ENCODE measurements around the gene GPR148.
A peak's percentile ranks its signal among the peaks of the same experiment; 100 is the strongest.
"Not testable (repeated sequence)": the region's sequence is repeated elsewhere in the genome, so short reads cannot be mapped to it uniquely, and the experiment has no call there.

The GPR148 gene, protein sequence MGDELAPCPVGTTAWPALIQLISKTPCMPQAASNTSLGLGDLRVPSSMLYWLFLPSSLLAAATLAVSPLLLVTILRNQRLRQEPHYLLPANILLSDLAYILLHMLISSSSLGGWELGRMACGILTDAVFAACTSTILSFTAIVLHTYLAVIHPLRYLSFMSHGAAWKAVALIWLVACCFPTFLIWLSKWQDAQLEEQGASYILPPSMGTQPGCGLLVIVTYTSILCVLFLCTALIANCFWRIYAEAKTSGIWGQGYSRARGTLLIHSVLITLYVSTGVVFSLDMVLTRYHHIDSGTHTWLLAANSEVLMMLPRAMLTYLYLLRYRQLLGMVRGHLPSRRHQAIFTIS

DNA sequence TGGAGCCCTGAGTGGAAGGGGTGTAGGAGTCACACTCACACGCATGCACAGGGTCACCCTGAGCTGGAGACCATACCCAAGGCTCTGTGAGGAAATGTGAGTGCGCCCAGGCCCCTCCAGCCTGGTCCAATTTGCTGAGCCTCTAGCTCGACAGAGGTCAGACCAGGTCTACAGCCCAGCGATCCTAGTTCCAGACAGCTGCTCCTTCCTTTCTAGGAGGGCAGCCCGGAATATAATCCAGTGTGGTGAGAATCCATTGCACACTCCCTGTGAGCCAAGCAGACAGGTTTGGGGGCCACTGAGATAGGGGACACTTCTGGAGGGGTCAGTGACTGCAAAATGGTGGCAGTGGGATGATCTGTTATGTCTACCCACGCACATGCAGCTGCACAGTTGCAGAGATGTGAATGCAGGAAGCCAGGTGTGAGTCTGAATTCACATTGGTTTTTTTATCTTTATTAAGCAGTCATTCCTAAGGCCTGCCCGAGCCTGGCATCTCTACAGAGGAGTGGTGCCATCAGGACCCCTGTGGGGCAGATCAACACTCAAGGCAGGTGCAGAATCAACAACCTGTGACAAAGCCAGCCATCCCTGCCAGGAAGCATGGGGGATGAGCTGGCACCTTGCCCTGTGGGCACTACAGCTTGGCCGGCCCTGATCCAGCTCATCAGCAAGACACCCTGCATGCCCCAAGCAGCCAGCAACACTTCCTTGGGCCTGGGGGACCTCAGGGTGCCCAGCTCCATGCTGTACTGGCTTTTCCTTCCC is at the start of gene GPR148:
GPR148 (plus strand) TSS at position 522 of the 768 bp plus-strand sequence; CDS start at position 604, 82 bp downstream.
- DNase-seq (ENCODE audit: low read depth in 2 of 2): no peak

DNA sequence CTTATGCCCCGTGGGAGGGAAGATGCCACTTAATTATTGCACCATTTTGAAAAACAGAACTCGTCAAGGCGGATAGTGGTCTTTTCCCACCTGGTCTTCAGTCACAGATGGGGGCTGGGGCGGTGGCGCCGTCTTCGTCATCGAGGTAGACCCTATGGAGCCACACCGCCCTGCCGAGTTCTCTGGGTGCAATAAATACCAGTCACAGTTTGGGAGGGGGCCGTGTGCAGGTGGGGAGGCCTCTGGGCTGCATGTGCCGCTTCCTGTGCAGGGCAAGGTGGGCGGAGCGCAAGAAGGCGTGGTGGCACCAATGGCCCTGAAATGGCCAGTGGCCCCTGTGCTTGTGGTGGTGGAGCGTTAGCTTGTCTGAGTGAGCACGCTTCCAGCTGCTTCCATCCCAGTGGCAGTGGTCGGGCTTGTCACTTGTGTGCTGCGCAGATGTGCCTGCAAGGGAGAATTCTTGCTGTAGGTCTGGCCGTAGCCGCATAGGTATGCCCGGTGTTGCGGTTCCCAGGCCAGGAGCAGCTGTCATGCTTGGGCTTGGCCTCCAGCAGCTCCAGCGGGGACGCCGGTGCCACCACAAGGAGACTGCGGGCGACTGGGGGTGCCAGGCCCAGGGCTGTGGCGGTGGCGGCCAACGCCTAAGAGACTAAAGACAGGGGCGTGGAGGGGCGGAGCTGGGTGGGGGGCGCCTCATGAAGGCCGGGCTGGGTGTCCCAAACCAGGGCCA is 36.7 kb upstream of the GPR148 start:
- DNase-seq (ENCODE audit: low read depth in 2 of 2): not testable (repeated sequence)

DNA sequence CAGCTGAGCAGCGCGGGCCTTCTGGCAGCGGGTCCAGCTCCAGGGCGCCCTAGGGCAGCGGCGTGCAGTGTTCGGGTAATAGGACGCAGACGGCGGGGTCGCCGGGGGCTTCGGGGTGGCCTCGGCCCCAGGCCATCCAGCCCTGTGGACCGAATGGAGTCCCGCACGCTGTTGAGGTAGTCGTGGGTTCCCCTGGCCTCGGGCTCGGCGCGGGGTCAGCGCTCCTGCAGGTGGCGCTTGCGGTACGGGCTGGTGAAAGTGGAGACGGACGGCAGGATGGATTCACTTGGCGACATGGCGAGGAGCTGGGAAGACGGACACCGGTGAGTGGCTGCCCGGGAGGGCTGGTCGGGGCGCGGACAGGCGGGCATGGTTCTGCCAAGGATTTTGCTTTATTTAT is 35.4 kb upstream of the GPR148 start:
- DNase-seq (ENCODE audit: low read depth in 2 of 2): peak in 1 of 2 donors; percentile 0

DNA sequence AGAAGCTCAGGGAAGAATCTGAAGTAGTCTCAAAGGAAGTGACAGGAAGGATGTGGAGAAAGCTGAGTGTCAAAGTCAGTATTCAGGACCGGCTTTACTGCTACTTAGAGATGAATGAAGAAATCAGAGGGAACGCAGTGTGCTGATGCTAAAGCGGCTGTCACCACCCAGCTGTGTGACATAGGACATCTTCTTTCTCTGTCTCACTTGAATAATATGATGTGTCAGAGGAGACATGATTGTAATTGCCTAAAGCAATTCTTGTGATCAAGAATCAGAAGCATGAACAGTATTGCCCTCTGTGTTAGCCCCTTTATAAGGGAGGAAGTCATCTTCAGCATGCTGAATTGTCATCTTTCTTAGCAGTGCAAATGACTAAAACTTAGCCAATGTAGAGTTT is 25.6 kb upstream of the GPR148 start:
- not testable (repeated sequence) for DNase-seq (ENCODE audit: low read depth in 2 of 2)

DNA sequence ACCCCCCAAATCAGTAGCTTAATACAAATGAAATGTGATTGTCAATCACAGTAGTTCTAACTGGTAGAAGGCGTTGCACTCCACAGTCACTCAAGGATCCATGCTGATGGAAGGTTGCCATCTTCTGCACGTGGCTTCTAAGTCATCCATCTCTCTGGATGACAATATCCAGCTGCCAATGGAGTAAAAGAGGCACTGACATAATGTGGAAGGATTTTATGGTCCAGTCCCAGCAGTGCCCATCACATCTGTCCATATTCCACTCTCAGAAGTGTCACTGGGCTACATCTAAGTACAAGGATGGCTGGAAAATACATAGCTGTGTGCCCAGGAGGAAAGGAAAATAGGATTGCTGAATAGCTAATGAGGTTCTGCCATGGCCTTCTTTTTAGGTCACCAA is 14.1 kb upstream of the GPR148 start:
- not testable (repeated sequence) for DNase-seq (ENCODE audit: low read depth in 2 of 2)

DNA sequence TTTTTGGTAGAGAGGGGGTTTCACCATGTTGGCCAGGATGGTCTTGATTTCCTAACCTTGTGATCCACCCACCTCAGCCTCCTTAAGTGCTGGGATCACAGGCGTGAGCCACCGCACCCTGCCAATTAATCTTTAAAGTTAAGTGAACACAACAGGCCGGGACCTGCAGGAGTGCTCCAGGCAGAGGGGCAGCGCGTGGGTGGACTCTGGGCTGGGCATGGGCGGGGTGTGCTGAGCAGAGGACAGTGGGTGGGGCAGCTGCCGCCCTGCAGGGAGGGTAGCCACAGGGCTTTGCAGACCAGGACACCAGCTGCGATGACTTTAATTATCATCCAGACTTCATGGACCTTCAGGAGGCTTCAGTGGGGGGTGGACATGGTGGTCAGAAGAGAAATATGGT is 8.8 kb upstream of the GPR148 start:
- DNase-seq (ENCODE audit: low read depth in 2 of 2): no peak

DNA sequence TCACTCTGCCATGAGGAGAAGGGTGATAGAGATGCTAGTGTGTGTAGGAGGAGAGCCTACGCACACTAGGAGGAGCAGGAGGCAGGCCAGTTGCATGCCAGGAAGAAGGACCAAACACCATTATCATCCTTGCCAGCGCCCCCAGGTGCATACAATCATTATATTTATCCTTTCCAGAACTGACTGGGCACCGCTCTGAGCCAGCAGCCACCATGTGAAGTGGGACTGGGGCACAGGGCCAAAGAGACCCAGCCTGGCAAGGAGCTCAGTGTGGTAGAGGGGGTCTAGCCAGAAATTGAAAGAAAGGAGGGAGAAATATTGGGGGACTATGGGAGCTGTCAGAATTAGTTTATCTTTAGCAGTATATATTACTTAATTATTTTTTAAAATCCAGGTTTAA is 8.3 kb upstream of the GPR148 start:
- no peak for DNase-seq (ENCODE audit: low read depth in 2 of 2)

DNA sequence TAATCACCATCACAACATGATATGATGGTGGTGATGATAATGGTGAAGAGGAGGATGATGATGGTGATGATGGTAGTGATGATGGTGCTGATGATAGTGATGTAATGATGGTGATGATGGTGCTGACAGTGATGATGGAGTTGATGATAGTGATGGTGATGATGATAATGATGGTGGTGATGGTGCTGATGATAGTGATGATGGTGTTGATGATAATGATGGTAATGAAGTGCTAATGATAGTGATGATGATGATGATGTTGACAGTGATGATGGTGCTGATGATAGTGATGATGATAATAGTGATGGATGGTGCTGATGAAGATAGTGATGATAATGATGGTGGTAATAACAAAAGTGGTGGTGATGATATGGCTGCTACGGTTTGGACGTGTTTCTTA is 4.4 kb upstream of the GPR148 start:
- DNase-seq (ENCODE audit: low read depth in 2 of 2): no peak

DNA sequence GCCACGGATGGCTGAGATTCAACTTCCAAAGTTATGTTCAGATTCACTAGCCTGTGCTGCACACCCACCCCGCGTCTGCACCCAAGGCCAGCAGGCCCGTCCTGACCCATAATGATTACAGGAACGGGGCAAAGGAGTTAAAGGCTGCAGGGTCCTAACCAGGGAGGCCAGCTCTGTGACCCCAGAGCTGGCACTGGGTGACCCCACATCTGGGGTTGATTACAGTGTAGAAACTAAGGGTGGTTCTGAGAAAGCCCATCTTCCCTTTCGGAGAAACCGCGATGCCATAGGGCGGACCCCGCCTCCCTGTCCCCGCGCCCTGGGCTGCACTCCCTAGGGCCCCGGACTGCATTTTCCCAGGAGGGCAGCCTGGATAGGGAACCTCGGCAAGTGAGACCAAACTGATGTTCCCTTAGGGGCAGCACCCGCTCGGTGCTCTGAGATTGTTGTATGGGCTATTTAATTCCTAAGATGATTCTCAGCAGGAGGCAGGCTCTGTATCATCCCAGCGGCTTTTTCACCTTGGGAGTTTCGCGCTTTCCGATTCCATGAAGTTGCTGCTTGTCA is 2.2 kb upstream of the GPR148 start:
- DNase-seq (ENCODE audit: low read depth in 2 of 2): no peak

DNA sequence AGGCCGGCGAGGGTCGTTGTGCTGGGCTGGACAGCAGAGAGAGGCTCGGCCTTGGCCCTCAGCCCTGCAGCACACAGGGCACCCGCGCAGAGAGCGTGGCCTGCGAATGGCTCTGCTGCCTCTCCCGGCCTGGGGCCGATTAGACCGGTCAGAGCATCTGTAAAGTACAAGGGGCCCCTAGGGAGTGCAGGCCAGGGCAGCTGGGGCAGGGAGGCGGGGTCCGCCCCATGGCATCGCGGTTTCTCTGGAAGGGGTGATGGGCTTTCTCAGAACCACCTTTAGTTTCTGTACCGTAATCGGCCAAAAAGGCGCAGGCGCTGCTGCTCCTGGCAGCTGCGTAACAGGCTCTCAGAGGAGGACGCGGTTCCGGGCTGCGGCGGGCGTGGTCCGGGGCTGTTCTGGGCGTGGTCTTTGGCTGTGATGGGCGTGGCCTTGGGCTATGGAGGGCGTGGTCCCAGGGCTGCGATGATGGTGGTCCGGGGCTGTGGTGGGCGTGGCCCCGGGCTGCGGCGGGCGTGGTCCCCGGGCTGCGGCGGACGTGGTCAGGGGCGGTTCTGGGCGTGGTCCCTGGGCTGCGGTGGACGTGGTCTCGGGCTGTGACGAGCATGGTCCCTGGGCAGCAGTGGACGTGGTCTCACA is 1.5 kb upstream of the GPR148 start:
- peak; percentile 78 to 85 for DNase-seq (ENCODE audit: low read depth in 2 of 2)

DNA sequence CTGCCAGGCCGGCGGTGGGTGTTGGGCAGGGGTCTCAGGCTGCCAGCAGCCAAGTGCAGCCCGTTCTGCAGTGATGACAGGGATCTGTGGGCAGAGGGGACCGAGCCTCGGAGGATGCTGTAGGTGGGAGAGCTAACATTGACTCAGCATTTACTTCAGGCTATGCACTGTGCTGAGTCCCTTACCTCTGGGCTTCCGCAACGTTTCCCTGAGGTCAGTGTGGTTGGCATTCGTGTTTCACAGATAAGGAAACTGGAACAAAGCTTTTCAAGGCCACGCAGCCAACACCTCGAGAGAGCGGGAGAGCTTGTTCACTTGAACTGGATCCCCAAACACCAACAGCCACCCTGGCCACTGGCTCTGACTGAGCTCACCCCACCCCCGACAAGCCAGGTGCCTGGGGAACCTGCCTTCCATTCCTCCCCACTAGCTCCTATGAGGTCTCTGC is 839 bp upstream of the GPR148 start:
- peak in 1 of 2 donors; percentile 16 for DNase-seq (ENCODE audit: low read depth in 2 of 2)

DNA sequence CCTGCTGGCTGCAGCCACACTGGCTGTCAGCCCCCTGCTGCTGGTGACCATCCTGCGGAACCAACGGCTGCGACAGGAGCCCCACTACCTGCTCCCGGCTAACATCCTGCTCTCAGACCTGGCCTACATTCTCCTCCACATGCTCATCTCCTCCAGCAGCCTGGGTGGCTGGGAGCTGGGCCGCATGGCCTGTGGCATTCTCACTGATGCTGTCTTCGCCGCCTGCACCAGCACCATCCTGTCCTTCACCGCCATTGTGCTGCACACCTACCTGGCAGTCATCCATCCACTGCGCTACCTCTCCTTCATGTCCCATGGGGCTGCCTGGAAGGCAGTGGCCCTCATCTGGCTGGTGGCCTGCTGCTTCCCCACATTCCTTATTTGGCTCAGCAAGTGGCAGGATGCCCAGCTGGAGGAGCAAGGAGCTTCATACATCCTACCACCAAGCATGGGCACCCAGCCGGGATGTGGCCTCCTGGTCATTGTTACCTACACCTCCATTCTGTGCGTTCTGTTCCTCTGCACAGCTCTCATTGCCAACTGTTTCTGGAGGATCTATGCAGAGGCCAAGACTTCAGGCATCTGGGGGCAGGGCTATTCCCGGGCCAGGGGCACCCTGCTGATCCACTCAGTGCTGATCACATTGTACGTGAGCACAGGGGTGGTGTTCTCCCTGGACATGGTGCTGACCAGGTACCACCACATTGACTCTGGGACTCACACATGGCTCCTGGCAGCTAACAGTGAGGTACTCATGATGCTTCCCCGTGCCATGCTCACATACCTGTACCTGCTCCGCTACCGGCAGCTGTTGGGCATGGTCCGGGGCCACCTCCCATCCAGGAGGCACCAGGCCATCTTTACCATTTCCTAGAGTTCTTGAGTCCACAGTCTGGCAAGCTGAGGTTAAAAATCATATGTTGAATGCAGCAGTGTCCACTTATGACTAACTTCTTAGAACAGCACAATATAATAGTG is 741 bp downstream of the GPR148 start:
- DNase-seq (ENCODE audit: low read depth in 2 of 2): no peak

DNA sequence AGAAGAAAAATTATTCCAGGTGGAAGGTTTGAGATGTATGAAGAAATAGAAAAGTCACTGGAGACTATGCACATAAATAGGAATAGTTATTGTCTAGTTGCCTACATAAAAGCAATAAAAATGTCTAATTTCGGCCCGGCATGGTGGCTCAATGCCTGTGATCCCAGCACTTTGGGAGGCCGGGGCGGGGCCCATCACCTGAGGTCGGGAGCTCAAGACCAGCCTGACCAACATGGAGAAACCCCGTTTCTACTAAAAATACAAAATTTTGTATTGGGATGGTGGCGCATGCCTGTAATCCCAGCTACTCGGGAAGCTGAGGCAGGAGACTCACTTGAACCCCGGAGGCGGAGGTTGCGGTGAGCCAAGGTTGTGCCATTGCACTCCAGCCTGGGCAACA is 3.4 kb downstream of the GPR148 start:
- not testable (repeated sequence) for DNase-seq (ENCODE audit: low read depth in 2 of 2)

DNA sequence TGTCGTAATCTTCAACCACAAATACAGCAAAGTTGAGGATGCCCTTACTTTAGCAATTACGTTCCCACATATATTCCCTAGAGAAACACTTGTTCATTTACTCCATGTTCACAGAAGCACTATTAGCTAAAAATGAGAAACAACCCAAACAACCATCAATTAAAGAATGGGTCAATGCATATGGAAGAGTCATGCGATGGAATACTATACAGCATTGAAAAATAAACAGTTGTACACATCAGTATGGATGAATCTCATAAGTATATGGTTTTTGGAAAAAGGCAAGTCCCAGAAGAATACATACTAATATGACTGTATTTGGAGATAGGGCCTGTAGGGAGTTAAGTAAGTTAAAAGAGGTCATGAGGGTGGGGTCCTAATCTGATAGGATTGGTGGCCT is 6.3 kb downstream of the GPR148 start:
- DNase-seq (ENCODE audit: low read depth in 2 of 2): no peak

DNA sequence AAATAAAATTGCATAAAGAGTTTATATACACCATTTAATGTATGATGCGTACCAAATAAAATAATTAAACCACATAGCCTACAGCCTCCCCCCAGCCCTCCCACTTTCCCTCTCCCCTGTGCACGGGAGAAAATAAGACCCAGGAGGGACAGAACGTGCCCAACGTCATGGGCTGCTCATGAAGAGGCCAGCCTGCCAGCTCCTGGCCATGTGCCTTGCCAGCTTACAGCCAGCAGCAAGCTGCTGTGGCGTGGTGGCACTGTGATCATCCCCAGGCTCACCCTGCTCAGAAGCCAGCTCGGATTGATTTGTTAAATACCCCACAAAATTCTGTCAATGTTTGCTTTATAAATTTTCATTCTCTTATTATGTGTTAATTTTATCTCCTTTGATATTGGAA is 7.6 kb downstream of the GPR148 start:
- no peak for DNase-seq (ENCODE audit: low read depth in 2 of 2)

DNA sequence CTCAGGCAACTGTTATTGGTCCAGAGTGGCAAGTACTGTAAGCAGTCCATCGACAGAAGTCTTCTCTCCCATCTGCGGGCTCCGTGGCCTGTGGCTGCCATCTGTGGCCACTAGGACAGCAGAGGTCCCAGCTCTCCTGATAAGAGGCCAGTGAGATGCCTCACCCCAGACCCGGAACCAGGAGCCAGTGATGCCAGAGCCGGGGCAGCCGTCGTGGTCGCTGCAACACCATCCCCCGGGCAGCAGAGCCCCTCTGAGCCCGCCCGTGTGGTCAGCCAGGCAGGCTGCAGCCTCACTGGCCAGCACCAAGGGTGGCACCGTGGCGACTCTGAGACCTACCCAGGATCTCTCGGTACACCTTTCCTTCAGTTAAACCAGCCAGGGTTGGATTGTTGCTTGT is 8.7 kb downstream of the GPR148 start:
- no peak for DNase-seq (ENCODE audit: low read depth in 2 of 2)

DNA sequence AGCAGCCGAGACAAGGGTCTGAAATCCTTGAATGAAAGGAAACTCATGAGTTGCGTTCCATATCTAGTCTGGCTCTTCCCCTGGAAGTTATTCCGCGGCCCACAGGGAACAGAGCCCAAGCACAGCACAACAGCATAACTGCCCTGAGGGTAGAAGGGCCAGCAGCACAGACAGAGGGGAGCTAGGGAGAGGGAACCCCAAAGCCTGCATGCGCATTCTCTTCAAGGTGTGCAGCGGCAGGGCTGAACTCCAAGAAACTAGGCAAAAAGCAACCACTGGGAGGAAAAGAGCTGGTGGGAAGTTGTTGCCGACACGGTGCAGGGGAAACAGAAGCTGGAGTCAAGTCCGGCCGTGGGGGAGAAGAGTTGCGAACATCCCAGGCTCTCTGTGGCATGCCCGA is 11.8 kb downstream of the GPR148 start:
- DNase-seq (ENCODE audit: low read depth in 2 of 2): no peak

DNA sequence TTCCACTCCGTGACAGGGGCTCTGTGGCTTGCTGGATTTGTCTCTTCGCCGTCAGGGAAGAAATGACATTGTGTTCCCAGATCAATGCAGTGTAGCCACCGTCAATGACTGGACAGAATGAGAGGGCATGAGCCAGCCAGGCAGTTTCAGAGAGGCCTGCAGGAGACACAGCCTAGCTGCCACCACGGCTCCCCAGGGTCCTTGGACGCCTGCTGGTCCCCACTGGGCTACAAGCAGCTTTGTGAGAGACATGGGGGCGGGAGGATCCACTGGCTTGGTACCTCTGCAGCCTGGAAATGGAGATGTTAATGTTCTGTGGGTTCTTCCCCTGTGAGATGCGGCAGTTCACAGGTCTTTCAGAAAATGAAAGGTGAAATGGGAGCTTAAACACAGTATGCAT is 14.4 kb downstream of the GPR148 start:
- no peak for DNase-seq (ENCODE audit: low read depth in 2 of 2)

DNA sequence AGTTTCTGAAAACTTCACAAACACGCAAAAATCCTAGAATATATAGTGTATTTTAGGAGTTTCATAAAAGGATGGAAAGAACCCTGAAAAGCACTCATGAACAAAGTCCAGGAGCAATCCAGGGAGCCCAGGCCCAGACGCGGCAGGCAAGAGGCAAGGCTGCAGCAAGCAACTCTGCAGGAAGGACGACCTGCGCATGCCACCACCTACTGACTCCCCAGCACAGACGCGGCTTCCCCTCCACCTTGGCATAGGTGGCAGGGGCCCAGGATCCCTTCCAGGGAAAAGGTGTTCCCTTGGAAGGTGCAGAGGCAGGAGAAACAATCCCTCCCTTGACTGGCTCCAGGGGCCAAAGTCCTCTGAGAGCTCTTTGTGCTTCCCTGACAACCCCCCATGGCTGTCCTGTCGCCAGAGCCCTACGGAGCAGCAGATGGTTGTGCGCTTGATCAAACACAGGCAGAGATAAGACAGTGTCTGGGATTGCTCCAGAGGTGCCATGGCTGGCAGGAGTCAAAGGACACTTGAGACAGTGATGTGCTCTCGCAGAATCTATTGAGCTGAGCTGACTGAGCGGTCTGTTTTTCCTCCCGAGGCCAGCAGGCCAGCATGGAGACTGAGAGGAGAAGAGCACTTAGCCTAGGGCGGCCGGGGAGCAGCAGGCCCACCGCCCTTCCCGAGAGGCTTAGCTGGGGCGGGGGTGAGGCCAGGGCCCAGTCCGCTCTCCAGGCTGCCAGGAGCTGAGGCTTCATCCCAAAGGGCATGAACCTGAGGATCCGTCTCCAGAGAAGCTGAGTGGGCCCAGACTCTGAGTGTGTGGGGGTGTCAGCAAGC is 15.6 kb downstream of the GPR148 start:
- no peak for DNase-seq (ENCODE audit: low read depth in 2 of 2)

DNA sequence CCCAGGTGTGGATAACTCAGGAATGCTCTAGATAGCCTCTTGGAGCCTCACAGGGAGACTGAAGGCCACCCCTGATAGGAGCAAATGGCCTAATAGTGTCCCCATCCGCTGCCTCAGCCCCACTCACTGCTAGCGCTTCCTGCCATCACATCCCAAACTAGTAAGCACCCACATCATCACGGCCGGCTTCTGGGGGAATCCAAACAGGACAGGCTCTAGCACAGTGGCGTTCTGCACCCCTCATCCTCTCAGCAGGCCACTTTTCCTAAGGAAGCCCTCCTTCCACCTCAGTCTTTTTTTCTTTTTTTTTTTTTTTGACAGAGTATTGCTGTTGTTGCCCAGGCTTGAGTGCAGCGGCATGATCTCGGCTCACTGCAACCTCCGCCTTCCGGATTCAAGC is 20.2 kb downstream of the GPR148 start:
- DNase-seq (ENCODE audit: low read depth in 2 of 2): no peak

All from stimulated activated CD8-positive, alpha-beta memory T cell treated with anti-CD3 and anti-CD28 coated beads, Interleukin-15, amount 100 ng/mL, for 48 hours (primary cell).